NB4 (cell line): ENCODE results near the gene DGKI.

ENCODE experiments used
- CTCF ChIP-seq: IDR thresholded peaks from one replicate; pipeline ENCODE4 v1.5.1; 2012; ENCODE audit warnings: low read depth, low read length
- POLR2A ChIP-seq: IDR thresholded peaks from 2 replicates; pipeline ENCODE4 v1.6.1; 2011; ENCODE audit warnings: mild to moderate bottlenecking; ENCODE audit not compliant: insufficient read length; ENCODE audit errors: extremely low read depth
- TF ChIP-seq, protein P1 (sequence below): IDR thresholded peaks from 2 replicates; pipeline ENCODE4 v1.6.1; 2011; ENCODE audit warnings: low read depth, low read length

GRCh38 chr7:137485818-137486217 lies 361.0 kb downstream of the DGKI start:
- TF ChIP-seq, protein P1, sequence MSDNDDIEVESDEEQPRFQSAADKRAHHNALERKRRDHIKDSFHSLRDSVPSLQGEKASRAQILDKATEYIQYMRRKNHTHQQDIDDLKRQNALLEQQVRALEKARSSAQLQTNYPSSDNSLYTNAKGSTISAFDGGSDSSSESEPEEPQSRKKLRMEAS, result no peak
- TF ChIP-seq POLR2A (no peak), CTCF (no peak)
